GM18520 (cell line): Measurements from ENCODE around the gene MBOAT2.
"Not testable (repeated sequence)": the region's sequence is repeated elsewhere in the genome, so short reads cannot be mapped to it uniquely, and the experiment has no call there.

Experiments used
- ATAC-seq: cut with Tn5 transposase; IDR thresholded peaks from one replicate; pipeline ENCODE4 v1.9.1; 2021; ENCODE audit not compliant: unreplicated experiment

Gene MBOAT2

DNA sequence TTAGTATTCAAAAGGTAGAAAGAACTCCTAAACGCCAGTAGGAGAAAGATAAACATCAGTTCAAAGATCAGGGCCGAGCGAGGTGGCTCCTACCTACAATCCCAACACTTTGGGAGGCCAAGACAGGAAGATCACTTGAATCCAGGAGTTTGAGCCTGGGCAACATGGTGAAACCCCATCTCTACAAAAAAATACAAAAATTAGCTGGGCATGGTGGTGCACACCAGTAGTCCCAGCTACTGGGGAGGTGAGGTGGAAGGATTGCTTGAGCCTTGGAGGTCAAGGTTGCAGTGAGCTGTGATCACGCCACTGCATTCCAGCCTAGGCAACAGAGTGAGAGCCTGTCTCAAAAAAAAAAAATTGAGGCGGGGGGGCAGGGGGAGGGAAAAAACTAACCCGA, 40.6 kb downstream of the MBOAT2 start:
- no peak for ATAC-seq

DNA sequence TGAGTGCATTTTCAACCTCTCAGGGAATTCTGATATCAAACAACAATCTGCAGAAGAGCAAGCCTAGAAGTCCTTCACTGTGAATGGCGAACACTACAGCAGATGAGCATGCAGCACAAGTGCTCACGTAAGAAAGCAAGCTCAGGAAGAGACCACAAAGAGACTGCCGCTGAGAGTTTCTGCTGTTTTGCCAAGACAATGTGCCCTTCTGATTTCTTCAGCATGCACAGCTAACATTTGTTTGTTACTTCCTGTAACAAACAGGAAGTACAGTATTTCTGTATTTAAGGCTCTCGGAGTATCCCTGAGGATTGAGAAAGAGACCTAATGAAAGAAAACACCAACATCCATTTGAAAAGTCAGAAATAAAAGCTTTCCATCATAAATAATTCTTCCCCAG, 45.9 kb downstream of the MBOAT2 start:
- no peak for ATAC-seq

DNA sequence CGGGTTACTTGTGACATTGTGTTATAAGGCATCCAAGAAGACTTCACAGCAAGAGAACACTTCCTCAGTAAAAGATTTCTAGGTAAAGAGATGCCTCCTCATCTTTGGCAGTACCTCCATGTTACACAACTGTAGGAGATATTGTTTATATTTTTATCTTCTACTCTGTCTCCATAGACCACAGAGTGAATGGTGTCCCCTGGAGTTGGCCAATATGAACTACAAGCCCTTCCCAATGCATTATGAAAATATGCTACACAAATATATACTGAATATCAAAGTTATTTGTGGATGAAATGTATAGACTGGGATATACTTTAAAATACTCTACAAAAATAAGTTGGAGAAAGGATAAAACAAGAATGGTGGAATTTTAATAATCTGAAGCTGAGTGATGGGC, 46.7 kb downstream of the MBOAT2 start:
- no peak for ATAC-seq

DNA sequence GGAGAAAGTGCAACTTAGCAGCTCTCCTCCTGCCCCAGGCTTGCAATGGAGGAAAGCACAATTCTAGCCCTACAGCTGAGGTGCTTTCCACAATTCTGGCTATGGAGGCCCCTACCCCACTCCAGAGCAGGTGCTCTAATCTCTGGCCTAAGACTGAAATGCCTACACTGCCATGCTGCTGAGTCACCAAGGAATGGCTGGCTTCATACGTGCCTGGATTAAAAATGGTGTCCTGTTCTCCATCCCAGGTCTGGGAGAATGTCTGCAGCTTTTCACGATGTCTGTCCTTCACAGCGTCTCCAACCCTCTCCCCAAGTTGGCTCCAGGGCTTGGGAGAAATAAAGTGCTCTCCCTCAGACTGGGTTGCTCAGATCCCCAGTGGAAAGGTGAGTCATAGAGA, 48.5 kb downstream of the MBOAT2 start:
- ATAC-seq, result no peak

DNA sequence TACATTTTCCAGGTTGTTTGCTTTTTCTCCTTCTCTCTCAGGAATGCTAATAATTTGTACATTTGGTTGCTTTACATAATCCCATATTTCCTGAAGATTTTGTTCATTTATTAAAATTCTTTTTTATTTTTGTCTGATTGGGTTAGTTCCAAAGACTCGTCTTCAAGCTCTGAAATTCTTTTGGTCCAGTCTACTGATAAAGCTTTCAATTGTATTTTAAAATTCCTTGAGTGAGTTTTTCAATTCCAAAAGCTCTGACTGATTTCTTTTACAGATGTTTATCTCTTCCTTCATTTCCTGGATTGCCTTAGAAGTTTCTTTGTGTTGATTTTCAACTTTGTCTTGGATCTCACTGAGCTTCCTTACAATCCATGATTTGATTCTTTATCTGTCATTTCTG, 50.0 kb downstream of the MBOAT2 start:
- no peak for ATAC-seq

DNA sequence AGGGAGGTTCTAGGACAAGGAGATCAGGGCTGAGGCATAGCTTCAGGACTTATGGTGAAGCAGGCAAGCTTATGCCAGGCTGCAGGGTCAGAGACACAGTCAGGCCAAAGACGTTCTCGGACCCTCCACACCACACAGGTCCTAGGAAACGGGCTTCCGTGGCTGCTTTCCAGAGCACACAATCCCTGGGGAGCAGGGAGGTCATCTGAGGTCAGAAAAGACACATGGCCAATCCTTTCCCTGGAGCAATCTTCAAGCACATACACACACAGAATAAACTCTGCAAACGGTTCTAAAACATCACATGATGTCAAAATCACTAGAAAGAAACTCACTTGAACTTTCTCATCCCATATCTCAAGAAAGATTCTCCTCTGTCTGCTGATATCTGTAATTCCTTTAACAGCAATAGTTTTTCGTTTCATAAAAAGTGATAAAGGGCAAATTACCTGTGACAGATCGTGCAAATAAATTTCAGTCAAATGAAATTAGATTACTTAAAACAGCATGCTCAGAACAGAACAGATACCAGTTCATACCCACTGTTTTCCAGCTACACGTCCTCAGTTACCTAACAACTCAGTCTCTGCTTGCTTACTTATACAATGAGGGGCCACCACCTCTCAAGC, 63.9 kb downstream of the MBOAT2 start:
- ATAC-seq, result no peak

DNA sequence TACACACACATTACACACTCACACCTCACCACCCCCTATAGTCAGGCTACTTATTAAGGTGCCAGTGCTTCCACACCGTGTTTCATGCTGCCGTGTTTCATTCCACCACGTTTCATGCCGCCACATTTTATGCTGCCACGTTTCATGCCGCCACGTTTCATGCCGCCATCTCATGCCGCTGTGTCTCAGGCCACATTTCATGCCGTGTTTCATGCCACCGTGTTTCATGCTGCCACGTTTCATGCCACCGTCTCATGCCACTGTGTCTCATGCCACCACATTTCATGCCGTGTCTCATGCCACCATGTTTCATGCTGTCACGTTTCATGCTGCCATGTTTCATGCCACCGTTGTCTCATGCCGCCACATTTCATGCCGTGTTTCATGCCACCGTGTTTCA, 65.1 kb downstream of the MBOAT2 start:
- ATAC-seq, result no peak

DNA sequence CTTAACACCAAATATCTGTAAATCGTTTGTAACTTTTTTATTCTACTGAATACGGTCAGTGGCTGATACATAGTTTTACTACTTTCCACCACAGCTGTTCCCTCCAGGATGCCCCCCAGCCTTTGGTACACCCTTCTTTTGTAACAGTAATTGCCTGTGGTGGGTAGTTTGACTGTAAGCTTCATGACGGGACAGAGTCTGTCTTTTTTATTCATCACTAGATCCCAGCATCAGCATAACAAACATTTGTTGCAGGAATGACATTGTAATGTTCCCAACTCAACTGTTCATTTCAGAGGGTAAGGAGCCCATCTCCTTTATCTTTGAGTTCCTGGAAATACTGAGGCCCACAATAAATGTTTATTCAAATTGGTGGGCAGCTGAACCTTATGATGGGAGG, 67.5 kb downstream of the MBOAT2 start:
- ATAC-seq, result no peak

DNA sequence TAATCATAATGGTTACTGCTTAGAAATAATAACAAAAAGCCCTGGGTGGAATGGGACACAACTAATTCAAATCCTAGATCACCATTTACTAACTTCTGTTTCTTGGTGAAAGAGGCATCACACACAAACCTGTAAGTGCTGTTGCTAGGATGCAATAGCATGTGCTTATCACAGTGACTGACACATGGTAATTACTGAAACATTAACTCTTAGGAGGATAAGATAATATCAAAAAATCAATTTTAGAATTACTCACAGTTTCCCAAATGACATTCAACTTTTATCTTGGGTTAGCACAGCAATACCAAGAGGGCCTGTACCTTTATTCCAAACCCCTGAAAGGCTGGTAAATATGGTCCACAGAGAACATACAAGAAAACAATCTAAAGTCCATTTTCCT, 69.1 kb downstream of the MBOAT2 start:
- no peak for ATAC-seq

DNA sequence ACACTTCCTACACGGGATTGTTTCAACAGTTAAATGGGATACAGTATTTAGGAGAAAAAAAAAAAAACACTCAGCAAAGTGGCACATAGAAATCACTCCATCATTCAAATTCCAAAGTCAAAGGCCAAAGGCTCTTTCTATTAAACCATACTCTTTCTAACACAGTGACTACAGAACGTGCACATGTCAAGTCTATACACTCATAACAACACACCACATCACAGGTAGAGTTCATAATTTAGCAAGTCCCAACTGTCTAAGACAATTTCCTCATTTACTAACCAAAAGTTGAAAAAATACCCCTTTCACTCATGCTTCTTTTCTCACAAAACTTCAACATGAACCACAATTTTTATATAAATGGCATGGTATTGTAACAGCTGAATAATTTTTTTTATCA, 70.8 kb downstream of the MBOAT2 start:
- no peak for ATAC-seq

DNA sequence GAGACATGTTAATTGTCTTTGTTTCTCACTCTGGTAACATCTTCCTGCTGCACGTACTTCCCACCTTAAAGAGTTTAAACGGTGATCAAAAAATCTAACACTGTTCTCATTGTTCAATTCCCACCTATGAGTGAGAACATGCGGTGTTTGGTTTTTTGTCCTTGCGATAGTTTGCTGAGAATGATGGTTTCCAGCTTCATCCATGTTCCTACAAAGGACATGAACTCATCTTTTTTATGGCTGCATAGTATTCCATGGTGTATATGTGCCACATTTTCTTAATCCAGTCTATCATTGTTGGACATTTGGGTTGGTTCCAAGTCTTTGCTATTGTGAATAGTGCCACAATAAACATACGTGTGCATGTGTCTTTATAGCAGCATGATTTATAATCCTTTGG, 73.3 kb downstream of the MBOAT2 start:
- ATAC-seq, result not testable (repeated sequence)

DNA sequence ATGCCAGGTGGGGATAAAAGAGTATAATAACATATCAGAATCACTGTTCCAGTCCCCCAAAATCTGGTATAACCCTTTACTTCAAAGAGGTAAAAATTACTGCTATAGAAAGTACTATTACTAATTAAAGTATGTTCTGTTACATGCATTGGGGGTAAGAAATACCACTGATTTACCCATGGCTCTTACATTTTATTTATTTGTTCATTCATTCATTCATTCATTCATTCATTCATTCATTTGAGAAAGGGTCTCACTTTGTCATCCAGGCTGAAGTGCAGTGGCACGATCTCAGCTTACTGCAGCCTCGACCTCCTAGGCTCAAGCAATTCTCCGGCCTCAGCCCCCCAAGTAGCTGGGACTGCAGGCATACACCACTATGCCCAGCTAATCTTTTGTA, 74.4 kb downstream of the MBOAT2 start:
- no peak for ATAC-seq

DNA sequence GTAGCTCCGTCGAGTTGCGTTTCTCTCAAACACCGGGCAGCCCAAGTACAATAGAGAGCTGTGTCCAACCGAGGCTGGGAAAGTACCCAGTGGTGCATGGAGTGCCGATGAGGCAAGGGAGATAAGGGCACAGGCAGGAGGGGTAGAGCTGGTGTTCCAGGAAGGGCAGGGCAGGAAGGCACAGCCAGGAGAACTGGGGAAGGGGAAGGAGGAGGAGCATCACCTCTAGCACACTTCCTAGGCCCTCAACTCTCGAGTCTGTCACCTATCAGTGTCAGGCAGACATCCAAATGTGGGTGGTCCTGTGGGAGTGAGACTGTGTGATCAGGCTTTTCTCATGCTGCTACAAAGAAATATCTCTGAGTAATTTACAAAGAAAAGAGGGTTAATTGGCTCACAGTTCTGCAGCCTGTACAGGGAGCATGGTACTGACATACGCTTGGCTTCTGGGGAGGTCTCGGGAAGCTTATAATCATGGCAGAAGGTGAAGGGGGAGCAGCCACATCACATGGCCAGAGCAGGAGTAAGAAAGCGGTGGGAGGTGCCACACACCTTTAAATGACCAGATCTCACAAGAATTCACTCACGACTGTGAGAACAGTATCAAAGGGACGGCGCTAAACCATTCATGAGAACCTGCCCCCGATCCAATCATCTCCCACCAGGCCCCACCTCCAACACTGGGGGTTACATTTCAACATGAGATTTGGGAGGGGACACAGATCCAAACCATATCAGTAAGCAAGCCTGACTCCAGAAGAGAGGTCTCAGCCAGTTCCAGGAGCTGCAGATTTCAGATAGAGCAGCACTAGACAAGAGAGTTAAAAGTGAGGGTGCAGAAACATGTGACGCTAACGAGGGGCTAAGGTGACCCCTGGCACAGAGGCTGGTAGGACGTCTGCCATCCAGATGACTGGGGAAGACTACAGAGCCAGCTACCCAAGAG, 75.7 kb downstream of the MBOAT2 start:
- no peak for ATAC-seq

DNA sequence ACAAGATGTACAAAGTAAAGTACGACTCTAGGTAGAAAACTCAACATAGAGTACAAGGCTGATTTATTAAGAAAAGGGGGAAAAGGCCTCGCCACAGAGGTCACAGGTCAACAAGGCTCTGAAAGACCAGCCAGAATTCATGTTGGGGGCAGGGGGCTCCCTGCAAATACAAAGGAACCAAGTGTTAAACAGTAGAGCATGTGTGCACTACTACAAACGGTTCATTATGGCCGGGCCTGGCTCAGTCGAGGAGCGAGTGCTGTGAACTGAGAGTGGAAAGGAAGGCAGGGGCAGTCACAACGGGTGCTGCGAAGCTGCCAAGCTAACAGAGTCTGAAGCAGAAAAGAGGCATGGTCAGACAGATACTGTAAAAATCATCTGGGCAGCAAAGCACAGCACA, 77.1 kb downstream of the MBOAT2 start:
- ATAC-seq, result no peak

DNA sequence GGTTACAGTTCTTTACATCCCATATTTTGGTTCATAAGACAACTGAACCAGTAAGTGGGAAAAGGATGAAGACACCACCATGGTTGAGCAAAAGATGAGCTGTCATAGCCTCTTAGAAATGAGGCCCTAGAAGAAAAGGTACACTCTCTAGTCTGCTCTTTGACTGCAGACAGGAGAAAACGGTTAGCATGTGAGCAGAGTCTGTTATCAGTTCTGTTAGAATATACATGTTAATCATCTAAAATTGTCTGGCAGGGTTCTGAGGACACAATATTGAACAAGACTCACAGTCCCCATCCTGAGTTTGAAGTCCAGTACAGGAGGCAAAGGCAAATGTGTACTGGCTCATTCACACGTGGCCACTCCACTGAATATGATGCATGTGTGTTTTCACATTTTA, 78.1 kb downstream of the MBOAT2 start:
- ATAC-seq, result no peak

DNA sequence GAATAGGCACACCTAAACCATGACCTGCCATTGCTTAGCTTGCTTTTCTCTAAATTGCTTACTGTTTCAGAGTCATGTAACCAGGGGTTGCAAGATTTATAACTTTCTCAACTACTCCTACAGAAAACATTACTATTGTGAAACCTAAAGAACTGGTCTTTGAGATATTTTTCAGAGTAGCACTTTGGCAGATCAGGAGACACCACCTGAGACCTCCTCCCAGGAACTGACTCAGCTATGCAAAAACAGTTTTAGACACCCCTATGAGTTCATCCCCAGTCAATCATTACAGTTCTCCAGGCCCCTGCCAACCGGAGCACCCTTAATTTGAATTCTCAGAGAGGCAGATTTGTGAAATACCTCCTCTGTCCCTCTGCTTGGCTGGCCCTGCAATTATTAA, 80.3 kb downstream of the MBOAT2 start:
- ATAC-seq, result no peak

DNA sequence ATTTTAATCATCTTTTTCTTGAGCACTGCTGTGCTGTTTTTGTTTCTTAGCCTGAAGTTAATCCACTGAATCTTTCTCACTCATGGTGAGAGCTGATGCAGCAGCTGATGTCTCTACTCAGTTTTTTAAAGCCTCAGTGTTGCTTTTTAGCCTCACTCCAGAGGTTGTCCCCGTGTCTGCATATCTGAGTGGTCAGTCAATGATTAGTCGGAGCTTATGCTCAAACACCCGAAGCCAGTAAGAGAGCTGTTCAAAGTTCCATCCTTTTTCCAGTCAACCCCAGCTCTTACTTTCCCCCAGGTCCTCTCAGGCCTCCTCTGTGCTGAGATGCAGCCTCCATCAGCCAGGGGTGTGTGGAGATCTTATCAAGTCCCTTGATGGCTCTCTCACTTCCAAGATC, 81.1 kb downstream of the MBOAT2 start:
- ATAC-seq, result no peak

DNA sequence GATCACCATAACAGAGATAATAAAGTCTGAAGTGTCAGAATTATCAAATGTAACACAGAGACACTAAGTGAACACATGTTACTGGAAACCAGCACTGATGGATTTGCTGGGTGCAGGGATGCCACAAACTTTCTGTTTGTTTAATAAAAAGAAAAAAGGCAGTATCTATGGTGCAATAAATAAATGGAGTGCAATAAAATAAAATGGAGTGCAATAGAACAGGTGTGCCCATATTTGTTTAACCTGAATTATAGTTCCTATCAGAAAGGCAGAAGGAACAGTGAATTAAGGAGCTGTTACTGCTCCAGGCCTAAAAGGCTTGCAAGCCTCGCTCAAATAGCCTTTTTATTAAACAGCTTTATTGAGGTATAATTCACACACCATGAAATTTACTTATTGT, 85.1 kb downstream of the MBOAT2 start:
- ATAC-seq, result no peak

DNA sequence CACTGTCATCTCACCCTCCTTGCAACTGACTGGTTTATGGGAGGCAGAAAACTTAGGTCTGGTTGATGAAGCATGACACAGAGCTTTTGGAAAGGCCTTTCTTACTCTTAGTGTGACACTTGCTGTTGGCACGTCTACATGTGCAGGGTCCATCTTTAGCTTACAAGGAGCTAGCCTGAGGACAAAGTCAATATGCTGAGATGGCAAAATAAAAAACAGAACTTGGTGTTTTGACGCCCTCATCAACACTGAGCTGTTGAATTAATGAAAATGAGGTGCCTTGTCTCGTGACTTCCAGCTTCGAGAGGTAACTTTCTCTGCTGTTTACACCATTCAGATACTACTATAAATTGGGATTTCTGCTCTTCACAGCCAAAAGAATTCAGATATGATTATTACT, 87.5 kb downstream of the MBOAT2 start:
- ATAC-seq, result no peak

DNA sequence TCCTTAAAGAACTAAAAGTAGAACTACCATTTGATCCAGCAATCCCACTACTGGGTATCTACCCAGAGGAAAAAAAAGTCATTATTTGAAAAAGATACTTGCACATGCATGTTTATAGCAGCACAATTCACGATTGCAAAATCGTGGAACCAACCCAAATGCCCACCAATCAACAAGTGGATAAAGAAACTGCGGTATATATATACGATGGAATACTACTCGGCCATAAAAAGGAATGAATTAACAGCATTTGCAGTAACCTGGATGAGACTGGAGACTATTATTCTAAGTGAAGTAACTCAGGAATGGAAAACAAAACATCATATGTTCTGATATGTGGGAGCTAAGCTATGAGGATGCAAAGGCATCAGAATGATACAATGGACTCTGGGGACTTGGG, 89.7 kb downstream of the MBOAT2 start:
- not testable (repeated sequence) for ATAC-seq

DNA sequence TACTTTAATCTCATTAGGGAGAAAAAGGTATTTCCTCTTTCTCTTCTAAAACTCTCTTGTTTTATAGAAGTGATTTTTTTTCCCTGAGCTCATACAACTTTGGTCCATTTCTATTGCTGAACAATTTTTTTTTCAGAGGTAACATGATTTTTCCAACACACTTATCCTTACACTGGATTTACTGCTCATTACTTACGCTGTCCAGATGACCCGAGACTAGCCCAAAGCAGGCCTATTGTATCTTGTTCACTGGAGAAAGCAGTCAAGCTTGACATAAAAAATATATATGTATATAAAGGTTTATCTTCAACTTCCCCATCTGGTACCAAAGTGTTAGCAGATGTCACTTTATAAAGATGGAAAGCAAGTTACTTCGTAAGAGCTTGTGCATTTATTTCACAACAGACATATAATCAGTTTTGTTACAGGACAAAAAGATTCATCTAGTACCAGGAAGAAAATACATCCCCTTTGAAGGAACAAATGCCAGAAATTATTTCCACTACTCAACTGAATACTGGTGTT, 95.7 kb downstream of the MBOAT2 start:
- no peak for ATAC-seq

DNA sequence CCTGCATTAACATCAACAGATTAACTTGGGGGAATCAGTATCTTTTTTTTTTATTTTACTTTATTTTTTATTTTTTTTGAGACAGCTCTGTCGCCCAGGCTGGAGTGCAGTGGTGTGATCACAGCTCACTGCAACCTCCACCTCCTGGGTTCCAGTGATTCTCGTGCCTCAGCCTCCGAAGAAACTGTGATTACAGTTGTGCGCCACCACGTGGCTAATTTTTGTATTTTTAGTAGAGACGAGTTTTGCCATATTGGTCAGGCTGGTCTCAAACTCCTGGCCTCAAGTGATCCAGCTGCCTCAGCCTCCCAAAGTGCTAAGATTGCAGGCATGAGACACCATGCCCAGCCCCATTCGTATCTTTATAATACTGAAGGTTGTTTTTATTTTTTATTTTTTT, 99.6 kb downstream of the MBOAT2 start:
- not testable (repeated sequence) for ATAC-seq
